ENCODE measurements around the gene ERVFRD-1.

ERVFRD-1 gene

GRCh38 chr6:11143394-11144371, 32.2 kb upstream of the ERVFRD-1 start:
- H3K4me1 ChIP-seq, result peaks cover 21 to 62% (median 42%) of the 10 kb centered on the region in 10 experiments
- no peaks in the 10 kb centered on the region for H4K20me1 ChIP-seq
- H3K27me3 ChIP-seq, result no peaks in the 10 kb centered on the region
- H3K9ac ChIP-seq, result peak overlapping the region in 3 of 11 experiments; percentile 1 to 44 (median 26); a peak in 3 of 22 replicates
- H3K4me2 ChIP-seq, result peak overlapping the region in 9 of 11 experiments; percentile 12 to 76 (median 51); a peak in 14 of 22 replicates
- no peak overlapping the region for H3K4me3 ChIP-seq
- peak overlapping the region in 7 of 11 experiments; percentile 5 to 64 (median 20); a peak in 10 of 22 replicates for H3K27ac ChIP-seq
- TF ChIP-seq Cebpa-rat (IDR thresholded peaks at IDR 0.05), result peak in 10 of 11 experiments; percentile 9 to 86 (median 66); a peak in 15 of 22 replicates
- H3K36me3 ChIP-seq, result no peaks in the 10 kb centered on the region
- no peaks in the 10 kb centered on the region for H3K9me3 ChIP-seq (replicated peaks in 1 of 11)

GRCh38 chr6:11142296-11143027, 30.9 kb upstream of the ERVFRD-1 start:
- Histone ChIP-seq H3K4me3 (no peak overlapping the region), H3K36me3 (0 out of 22 replicates have a peak, but pooled peaks cover 0 to 3% (median 0%) of the 10 kb centered on the region in 11 experiments), H3K9me3 (replicated peaks in 1 of 11) (no peaks in the 10 kb centered on the region), H3K27ac (no peak overlapping the region), H4K20me1 (no peaks in the 10 kb centered on the region), H3K9ac (no peak overlapping the region), H3K27me3 (no peaks in the 10 kb centered on the region), H3K4me1 (peaks cover 21 to 63% (median 42%) of the 10 kb centered on the region in 10 experiments), H3K4me2 (peak overlapping the region in 4 of 11 experiments; percentile 3 to 76 (median 54); a peak in 6 of 22 replicates)
- no peak for TF ChIP-seq Cebpa-rat (IDR thresholded peaks at IDR 0.05)

GRCh38 chr6:11141295-11141694, 29.8 kb upstream of the ERVFRD-1 start:
- Histone ChIP-seq H3K27ac (no peak overlapping the region; a peak in 1 of 22 replicates), H3K4me2 (peak overlapping the region; percentile 34 to 85 (median 58))

GRCh38 chr6:11140056-11140455, 28.5 kb upstream of the ERVFRD-1 start:
- no peaks in the 10 kb centered on the region for H3K27me3 ChIP-seq
- peaks cover 11 to 26% (median 16%) of the 10 kb centered on the region in 11 experiments for H3K36me3 ChIP-seq
- H3K4me3 ChIP-seq, result no peak overlapping the region
- peak overlapping the region in 8 of 11 experiments; percentile 34 to 85 (median 54); a peak in 9 of 22 replicates for H3K4me2 ChIP-seq
- H4K20me1 ChIP-seq, result no peaks in the 10 kb centered on the region
- no peak overlapping the region for H3K27ac ChIP-seq
- H3K9ac ChIP-seq, result no peak overlapping the region
- peaks cover 21 to 63% (median 42%) of the 10 kb centered on the region in 10 experiments for H3K4me1 ChIP-seq
- no peak for TF ChIP-seq Cebpa-rat (IDR thresholded peaks at IDR 0.05)
- H3K9me3 ChIP-seq (replicated peaks in 1 of 11), result no peaks in the 10 kb centered on the region

More at GRCh38 chr6:11141295-11141694, 29.8 kb upstream of the ERVFRD-1 start:
- no peak for TF ChIP-seq Cebpa-rat (IDR thresholded peaks at IDR 0.05)
- Histone ChIP-seq H3K4me1 (peaks cover 21 to 63% (median 42%) of the 10 kb centered on the region in 10 experiments), H3K27me3 (no peaks in the 10 kb centered on the region), H3K4me3 (no peak overlapping the region), H3K36me3 (peaks cover 0 to 14% (median 4%) of the 10 kb centered on the region in 11 experiments; a peak in 10 of 22 replicates), H3K9ac (peak overlapping the region in 1 of 11 experiments; percentile 17; a peak in 2 of 22 replicates), H3K9me3 (replicated peaks in 1 of 11) (no peaks in the 10 kb centered on the region), H4K20me1 (no peaks in the 10 kb centered on the region)

GRCh38 chr6:11139051-11139960, 27.8 kb upstream of the ERVFRD-1 start:
- H3K9me3 ChIP-seq (replicated peaks in 1 of 11), result no peaks in the 10 kb centered on the region
- peak overlapping the region in 1 of 11 experiments; percentile 10; a peak in 1 of 22 replicates for H3K27ac ChIP-seq
- TF ChIP-seq Cebpa-rat (IDR thresholded peaks at IDR 0.05), result no peak
- H3K4me2 ChIP-seq, result peak overlapping the region in 2 of 11 experiments; percentile 51 to 85; a peak in 4 of 22 replicates
- H3K27me3 ChIP-seq, result no peaks in the 10 kb centered on the region
- H3K4me1 ChIP-seq, result peaks cover 29 to 65% (median 45%) of the 10 kb centered on the region in 10 experiments
- no peak overlapping the region for H3K9ac ChIP-seq
- H3K36me3 ChIP-seq, result peaks cover 15 to 31% (median 21%) of the 10 kb centered on the region in 11 experiments
- H4K20me1 ChIP-seq, result peaks cover 0 to 6% (median 0%) of the 10 kb centered on the region in 11 experiments; a peak in 1 of 22 replicates
- H3K4me3 ChIP-seq, result no peak overlapping the region

- no peak overlapping the region for H3K27ac ChIP-seq
Observed at GRCh38 chr6:11136809-11137208, 25.3 kb upstream of the ERVFRD-1 start.

GRCh38 chr6:11133281-11133680, 21.8 kb upstream of the ERVFRD-1 start:
- Histone ChIP-seq H3K9ac (no peak overlapping the region), H3K4me3 (no peak overlapping the region), H3K4me1 (peaks cover 4 to 38% (median 12%) of the 10 kb centered on the region in 10 experiments; a peak in 16 of 20 replicates), H4K20me1 (peaks cover 0 to 28% (median 8%) of the 10 kb centered on the region in 11 experiments; a peak in 11 of 22 replicates), H3K4me2 (no peak overlapping the region), H3K27ac (no peak overlapping the region), H3K9me3 (replicated peaks in 1 of 11) (peaks cover 0 to 5% (median 0%) of the 10 kb centered on the region in 11 experiments; a peak in 5 of 22 replicates), H3K27me3 (no peaks in the 10 kb centered on the region), H3K36me3 (peaks cover 15 to 35% (median 23%) of the 10 kb centered on the region in 11 experiments)
- TF ChIP-seq Cebpa-rat (IDR thresholded peaks at IDR 0.05), result no peak

More at GRCh38 chr6:11136809-11137208, 25.3 kb upstream of the ERVFRD-1 start:
- Histone ChIP-seq H3K4me2 (no peak overlapping the region), H3K36me3 (peaks cover 15 to 31% (median 21%) of the 10 kb centered on the region in 11 experiments), H3K27me3 (no peaks in the 10 kb centered on the region), H3K9ac (no peak overlapping the region), H4K20me1 (peaks cover 0 to 14% (median 0%) of the 10 kb centered on the region in 11 experiments; a peak in 4 of 22 replicates), H3K9me3 (replicated peaks in 1 of 11) (no peaks in the 10 kb centered on the region), H3K4me1 (peaks cover 22 to 45% (median 33%) of the 10 kb centered on the region in 10 experiments), H3K4me3 (no peak overlapping the region)
- TF ChIP-seq Cebpa-rat (IDR thresholded peaks at IDR 0.05), result no peak
